K562 (cell line): ENCODE results near the gene CUX1.

ENCODE experiments used
- CTCF ChIP-seq, 3 experiments: IDR thresholded peaks in 2 of 3; conservative IDR thresholded peaks in 1 of 3; 2 replicates each; pipeline ENCODE4 v1.5.1; 2011 to 2012; ENCODE audit warnings: low read length in 3 of 3, mild to moderate bottlenecking in 3 of 3, control low read depth in 2 of 3, improper control_type of control experiment in 1 of 3, inconsistent platforms in 1 of 3, low read depth in 1 of 3, mixed read lengths in 1 of 3, moderate library complexity in 1 of 3; ENCODE audit not compliant: insufficient read depth in 2 of 3
- FUS ChIP-seq: fragments of 200-400 bp; formaldehyde crosslinking; optimal IDR thresholded peaks from 2 replicates; pipeline ENCODE3; 2017; ENCODE audit warnings: low read depth, low read length
- LEF1 ChIP-seq: fragments of 450-650 bp; IDR thresholded peaks from 2 replicates; pipeline ENCODE4 v1.6.1; 2016; ENCODE audit warnings: mild to moderate bottlenecking
- MAX ChIP-seq: sonication (generic); formaldehyde crosslinking; IDR thresholded peaks from 2 replicates; pipeline ENCODE4 v1.9.0; 2022; ENCODE audit warnings: mild to moderate bottlenecking, missing genetic modification reagents
- NFATC3 ChIP-seq: fragments of 450-650 bp; IDR thresholded peaks from 2 replicates; pipeline ENCODE4 v1.6.1; 2017; ENCODE audit warnings: mild to moderate bottlenecking
- NFIC ChIP-seq: fragments of 450-650 bp; IDR thresholded peaks from 2 replicates; pipeline ENCODE4 v1.6.1; 2017; ENCODE audit warnings: mild to moderate bottlenecking, inconsistent platforms
- UBTF ChIP-seq, 2 experiments: IDR thresholded peaks; 2 replicates each; pipeline ENCODE4 v1.6.1; 2012; ENCODE audit warnings: improper control_type of control experiment in 2 of 2, low read depth in 2 of 2, low read length in 2 of 2, borderline replicate concordance in 1 of 2
- YY1 ChIP-seq, 3 experiments: IDR thresholded peaks; 2 replicates each; pipeline ENCODE4 v1.6.1; 2011; ENCODE audit warnings: low read length in 2 of 3, mild to moderate bottlenecking in 2 of 3, moderate library complexity in 2 of 3, borderline replicate concordance in 1 of 3, control low read depth in 1 of 3, low read depth in 1 of 3; ENCODE audit not compliant: insufficient read depth in 3 of 3, insufficient replicate concordance in 2 of 3, control insufficient read depth in 1 of 3, insufficient read length in 1 of 3; ENCODE audit errors: extremely low read depth in 1 of 3
- ZNF212 ChIP-seq: fragments of 450-650 bp; formaldehyde crosslinking; IDR thresholded peaks from 2 replicates; pipeline ENCODE4 v1.4.0; 2020; ENCODE audit warnings: mild to moderate bottlenecking
- TF ChIP-seq, protein P1 (sequence below): fragments of 250-450 bp; sonication (Bioruptor Pico); IDR thresholded peaks from 2 replicates; pipeline ENCODE4 v1.5.0; 2021; ENCODE audit warnings: mild to moderate bottlenecking, borderline replicate concordance
- TF ChIP-seq, protein P2 (sequence below): fragments of 250-450 bp; sonication (Bioruptor Pico); IDR thresholded peaks from 2 replicates; pipeline ENCODE4 v1.8.0; 2022; ENCODE audit warnings: moderate library complexity, mild to moderate bottlenecking, inconsistent platforms
- TF ChIP-seq, protein P3 (sequence below): fragments of 450-650 bp; IDR thresholded peaks from 2 replicates; pipeline ENCODE4 v1.6.1; 2018; ENCODE audit not compliant: partially characterized antibody

DNA sequence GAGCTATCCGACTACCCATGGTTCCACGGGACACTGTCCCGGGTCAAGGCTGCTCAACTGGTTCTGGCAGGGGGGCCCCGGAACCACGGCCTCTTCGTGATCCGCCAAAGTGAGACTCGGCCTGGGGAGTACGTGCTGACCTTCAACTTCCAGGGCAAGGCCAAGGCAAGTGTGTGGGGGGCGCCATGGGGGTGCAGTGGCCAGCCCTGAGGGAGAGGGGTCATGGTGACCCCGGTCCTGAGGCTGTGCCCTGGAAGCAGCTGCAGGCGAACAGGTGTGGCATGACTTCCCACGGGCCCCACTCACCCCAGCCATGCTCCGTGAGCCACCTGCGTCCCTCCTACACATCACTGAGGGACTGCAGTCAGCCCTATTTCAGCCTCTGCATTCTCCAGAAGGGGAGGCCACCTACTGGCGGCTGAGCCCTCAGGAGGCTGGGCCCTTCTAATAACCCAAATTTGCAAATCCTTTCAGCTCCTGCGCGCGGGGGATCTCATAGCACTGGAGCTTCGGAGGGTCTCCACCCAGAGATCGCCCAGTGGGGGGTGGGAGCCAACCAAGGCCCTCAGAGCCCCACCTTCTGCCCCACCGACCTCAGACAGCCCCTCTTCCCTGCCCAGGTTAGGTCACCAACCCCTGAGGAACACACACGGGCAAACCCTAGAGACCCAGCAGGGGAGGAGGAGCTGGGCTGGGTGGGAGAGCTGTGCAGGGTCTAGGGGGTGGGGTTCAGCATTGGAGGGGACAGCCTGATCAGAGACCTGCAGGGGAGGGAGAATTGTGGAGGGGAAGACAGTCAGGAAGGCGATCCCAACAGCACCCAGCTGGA, 500.0 kb downstream of the CUX1 start:
- no peak for TF ChIP-seq NFATC3
- TF ChIP-seq NFIC = no peak
- TF ChIP-seq, protein P1, sequence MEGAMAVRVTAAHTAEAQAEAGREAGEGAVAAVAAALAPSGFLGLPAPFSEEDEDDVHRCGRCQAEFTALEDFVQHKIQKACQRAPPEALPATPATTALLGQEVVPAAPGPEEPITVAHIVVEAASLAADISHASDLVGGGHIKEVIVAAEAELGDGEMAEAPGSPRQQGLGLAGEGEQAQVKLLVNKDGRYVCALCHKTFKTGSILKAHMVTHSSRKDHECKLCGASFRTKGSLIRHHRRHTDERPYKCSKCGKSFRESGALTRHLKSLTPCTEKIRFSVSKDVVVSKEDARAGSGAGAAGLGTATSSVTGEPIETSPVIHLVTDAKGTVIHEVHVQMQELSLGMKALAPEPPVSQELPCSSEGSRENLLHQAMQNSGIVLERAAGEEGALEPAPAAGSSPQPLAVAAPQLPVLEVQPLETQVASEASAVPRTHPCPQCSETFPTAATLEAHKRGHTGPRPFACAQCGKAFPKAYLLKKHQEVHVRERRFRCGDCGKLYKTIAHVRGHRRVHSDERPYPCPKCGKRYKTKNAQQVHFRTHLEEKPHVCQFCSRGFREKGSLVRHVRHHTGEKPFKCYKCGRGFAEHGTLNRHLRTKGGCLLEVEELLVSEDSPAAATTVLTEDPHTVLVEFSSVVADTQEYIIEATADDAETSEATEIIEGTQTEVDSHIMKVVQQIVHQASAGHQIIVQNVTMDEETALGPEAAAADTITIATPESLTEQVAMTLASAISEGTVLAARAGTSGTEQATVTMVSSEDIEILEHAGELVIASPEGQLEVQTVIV (CRISPR knock-in tag) = no peak
- TF ChIP-seq ZNF212 (CRISPR knock-in tag) = no peak
- TF ChIP-seq CTCF (IDR thresholded peaks at IDR 0.05 in 2 of 3, conservative IDR thresholded peaks at IDR 0.05 in 1 of 3; ENCODE audit: insufficient read depth in 2 of 3, low read depth in 1 of 3, low read length in 3 of 3) = peak; percentile 47 to 51 (median 49)
- no peak for TF ChIP-seq YY1 (IDR thresholded peaks at IDR 0.05; ENCODE audit: borderline replicate concordance in 1 of 3, control insufficient read depth in 1 of 3, extremely low read depth in 1 of 3, insufficient read depth in 3 of 3, insufficient read length in 1 of 3, insufficient replicate concordance in 2 of 3, low read depth in 1 of 3, low read length in 2 of 3)
- TF ChIP-seq LEF1 = no peak
- TF ChIP-seq, protein P2, sequence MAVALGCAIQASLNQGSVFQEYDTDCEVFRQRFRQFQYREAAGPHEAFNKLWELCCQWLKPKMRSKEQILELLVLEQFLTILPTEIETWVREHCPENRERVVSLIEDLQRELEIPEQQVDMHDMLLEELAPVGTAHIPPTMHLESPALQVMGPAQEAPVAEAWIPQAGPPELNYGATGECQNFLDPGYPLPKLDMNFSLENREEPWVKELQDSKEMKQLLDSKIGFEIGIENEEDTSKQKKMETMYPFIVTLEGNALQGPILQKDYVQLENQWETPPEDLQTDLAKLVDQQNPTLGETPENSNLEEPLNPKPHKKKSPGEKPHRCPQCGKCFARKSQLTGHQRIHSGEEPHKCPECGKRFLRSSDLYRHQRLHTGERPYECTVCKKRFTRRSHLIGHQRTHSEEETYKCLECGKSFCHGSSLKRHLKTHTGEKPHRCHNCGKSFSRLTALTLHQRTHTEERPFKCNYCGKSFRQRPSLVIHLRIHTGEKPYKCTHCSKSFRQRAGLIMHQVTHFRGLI (CRISPR knock-in tag) = no peak
- TF ChIP-seq UBTF (IDR thresholded peaks at IDR 0.05; ENCODE audit: borderline replicate concordance in 1 of 2, low read depth in 2 of 2, low read length in 2 of 2) = no peak
- TF ChIP-seq MAX = no peak
- TF ChIP-seq, protein P3, sequence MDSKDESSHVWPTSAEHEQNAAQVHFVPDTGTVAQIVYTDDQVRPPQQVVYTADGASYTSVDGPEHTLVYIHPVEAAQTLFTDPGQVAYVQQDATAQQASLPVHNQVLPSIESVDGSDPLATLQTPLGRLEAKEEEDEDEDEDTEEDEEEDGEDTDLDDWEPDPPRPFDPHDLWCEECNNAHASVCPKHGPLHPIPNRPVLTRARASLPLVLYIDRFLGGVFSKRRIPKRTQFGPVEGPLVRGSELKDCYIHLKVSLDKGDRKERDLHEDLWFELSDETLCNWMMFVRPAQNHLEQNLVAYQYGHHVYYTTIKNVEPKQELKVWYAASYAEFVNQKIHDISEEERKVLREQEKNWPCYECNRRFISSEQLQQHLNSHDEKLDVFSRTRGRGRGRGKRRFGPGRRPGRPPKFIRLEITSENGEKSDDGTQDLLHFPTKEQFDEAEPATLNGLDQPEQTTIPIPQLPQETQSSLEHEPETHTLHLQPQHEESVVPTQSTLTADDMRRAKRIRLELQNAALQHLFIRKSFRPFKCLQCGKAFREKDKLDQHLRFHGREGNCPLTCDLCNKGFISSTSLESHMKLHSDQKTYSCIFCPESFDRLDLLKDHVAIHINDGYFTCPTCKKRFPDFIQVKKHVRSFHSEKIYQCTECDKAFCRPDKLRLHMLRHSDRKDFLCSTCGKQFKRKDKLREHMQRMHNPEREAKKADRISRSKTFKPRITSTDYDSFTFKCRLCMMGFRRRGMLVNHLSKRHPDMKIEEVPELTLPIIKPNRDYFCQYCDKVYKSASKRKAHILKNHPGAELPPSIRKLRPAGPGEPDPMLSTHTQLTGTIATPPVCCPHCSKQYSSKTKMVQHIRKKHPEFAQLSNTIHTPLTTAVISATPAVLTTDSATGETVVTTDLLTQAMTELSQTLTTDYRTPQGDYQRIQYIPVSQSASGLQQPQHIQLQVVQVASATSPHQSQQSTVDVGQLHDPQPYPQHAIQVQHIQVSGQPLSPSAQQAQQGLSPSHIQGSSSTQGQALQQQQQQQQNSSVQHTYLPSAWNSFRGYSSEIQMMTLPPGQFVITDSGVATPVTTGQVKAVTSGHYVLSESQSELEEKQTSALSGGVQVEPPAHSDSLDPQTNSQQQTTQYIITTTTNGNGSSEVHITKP = no peak
- TF ChIP-seq FUS = no peak
